ENCODE measurements around the gene CFAP57.

DNA sequence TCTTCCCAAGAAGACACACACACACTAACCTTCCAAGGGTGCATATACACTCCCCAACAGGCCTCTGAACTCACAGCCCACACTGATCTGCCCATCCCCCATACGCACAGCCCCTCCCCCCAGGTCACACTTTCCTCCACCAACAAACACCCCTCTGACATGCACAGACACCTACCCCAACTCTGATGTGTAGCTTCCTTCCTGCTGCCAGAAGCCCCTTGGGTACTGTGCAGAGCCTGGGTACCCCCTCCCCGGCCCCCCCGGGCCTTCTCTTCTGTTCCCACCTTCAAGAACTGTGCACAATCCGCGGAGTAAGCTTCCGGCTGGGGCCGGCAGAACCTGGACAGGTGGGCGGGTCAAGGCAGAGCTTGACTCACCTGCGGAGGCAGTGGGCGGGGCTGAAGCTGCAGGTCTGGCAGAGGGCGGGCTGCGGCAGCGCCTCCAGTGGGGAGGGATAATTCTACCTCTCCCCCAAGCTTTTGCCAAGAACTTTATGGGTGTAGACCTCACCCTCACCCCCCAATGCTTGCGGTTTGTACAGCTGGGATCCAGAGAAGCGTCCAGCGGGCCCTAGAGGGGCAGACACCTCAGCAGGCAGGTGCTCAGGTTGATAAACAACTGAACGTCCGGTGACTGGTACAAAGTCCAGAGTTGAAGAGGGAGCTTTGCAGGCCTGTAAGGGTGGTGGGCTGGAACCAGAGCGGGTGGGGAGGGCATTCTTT, 113.3 kb downstream of the CFAP57 start, which contains the start of gene C1orf210:
- TF ChIP-seq CTCF (IDR thresholded peaks at IDR 0.05) (peak in 1 of 2 donors; percentile 51), POLR2A (IDR thresholded peaks at IDR 0.05) (no peak)

Data from suprapubic skin (tissue), 3 donors.